ENCODE results near the gene FGD4. TPM values are rescaled to one million over a fixed set of nuclear protein-coding genes. Genes with fewer than 3 reads are reported as not detected.
"Not testable (repeated sequence)": the region's sequence is repeated elsewhere in the genome, so short reads cannot be mapped to it uniquely, and the experiment has no call there.

FGD4 gene
- total and polyA plus RNA-seq, 2 donors (not counting 3 experiments of a cell fraction or from before 2014, with no cell fraction given), result 6.6 to 44.7 TPM

DNA sequence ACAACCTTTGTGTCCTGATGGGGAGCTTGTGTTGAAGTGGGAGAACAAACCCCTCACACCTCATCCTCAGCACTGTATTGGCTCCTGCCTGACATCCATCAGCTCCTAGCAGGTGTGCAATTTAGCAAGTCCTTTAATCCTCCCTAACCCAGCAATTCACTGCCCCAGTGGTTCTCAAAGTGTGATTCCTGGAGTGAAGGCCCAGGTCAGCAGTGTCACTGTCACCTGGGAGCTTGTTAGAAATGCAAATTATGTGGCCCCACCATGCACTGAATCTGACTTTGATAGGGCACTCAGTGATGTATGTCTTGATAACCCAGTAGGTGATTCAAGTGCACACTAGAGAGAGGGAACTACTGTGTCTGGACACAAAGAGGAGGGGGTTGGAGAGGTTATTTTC is 133.6 kb downstream of the FGD4 start:
- Histone ChIP-seq H3K79me2 (ENCODE audit: control insufficient read depth, insufficient read depth, low read length) (peaks cover 22% of the 10 kb centered on the region), H3K9me3 (replicated peaks; ENCODE audit: control insufficient read depth, insufficient read depth, low read length) (no peaks in the 10 kb centered on the region), H3K4me2 (ENCODE audit: insufficient read depth, low read length) (no peak overlapping the region), H3K36me3 (ENCODE audit: control insufficient read depth in 2 of 2, extremely low read depth in 1 of 2, insufficient read depth in 2 of 2, low read length in 2 of 2) (no peaks in the 10 kb centered on the region), H3K27ac (ENCODE audit: insufficient read depth, low read depth, low read length) (peak overlapping the region; percentile 67), H3K9ac (replicated peaks; ENCODE audit: extremely low read depth, insufficient read depth, low read length) (no peak overlapping the region), H3K4me1 (ENCODE audit: control insufficient read depth, extremely low read depth, insufficient read depth, low read length) (peaks cover 29% of the 10 kb centered on the region), H3K27me3 (ENCODE audit: control insufficient read depth in 2 of 2, insufficient read depth in 2 of 2, low read length in 2 of 2) (no peaks in the 10 kb centered on the region), H3K4me3 (replicated peaks in 1 of 3; ENCODE audit: insufficient read depth in 1 of 3, low read depth in 1 of 3, low read length in 3 of 3) (no peak overlapping the region), H3K9me1 (replicated peaks; ENCODE audit: control insufficient read depth, extremely low read depth, insufficient read depth, low read length) (no peaks in the 10 kb centered on the region), H4K20me1 (replicated peaks; ENCODE audit: control insufficient read depth, extremely low read depth, insufficient read depth, low read length) (peaks cover 2% of the 10 kb centered on the region), H2AFZ (ENCODE audit: low read depth, low read length) (no peak overlapping the region)
- CTCF ChIA-PET, result interaction anchor here (0.7 to 1.3 kb wide), 5 partner anchors 11 to 139 kb away, joined by 3 to 4 read pairs (median 3); no protein-coding TSS in a partner anchor
- DNase-seq (ENCODE audit: low read depth, low spot score) (no peak), FAIRE-seq (no peak)
- no TSS peak for BruUV-seq (replicated peaks)
- intact Hi-C loops (cut with micrococcal nuclease), result no loop called here
- no peak for TF ChIP-seq GATA2 (IDR thresholded peaks at IDR 0.05; ENCODE audit: insufficient read depth, insufficient read length, low read depth, low read length)
- no peak for TF ChIP-seq FOS (IDR thresholded peaks at IDR 0.05; ENCODE audit: borderline replicate concordance, insufficient read depth, low read length)
- TF ChIP-seq POLR2A (IDR thresholded peaks at IDR 0.05; ENCODE audit: low read depth, low read length), result no peak
- TF ChIP-seq, protein P1, sequence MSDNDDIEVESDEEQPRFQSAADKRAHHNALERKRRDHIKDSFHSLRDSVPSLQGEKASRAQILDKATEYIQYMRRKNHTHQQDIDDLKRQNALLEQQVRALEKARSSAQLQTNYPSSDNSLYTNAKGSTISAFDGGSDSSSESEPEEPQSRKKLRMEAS (IDR thresholded peaks at IDR 0.05; ENCODE audit: insufficient read depth, insufficient read length), result no peak
- TF ChIP-seq, protein P2, sequence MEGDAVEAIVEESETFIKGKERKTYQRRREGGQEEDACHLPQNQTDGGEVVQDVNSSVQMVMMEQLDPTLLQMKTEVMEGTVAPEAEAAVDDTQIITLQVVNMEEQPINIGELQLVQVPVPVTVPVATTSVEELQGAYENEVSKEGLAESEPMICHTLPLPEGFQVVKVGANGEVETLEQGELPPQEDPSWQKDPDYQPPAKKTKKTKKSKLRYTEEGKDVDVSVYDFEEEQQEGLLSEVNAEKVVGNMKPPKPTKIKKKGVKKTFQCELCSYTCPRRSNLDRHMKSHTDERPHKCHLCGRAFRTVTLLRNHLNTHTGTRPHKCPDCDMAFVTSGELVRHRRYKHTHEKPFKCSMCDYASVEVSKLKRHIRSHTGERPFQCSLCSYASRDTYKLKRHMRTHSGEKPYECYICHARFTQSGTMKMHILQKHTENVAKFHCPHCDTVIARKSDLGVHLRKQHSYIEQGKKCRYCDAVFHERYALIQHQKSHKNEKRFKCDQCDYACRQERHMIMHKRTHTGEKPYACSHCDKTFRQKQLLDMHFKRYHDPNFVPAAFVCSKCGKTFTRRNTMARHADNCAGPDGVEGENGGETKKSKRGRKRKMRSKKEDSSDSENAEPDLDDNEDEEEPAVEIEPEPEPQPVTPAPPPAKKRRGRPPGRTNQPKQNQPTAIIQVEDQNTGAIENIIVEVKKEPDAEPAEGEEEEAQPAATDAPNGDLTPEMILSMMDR (IDR thresholded peaks at IDR 0.05; ENCODE audit: extremely low read depth in 1 of 2, insufficient read depth in 1 of 2, low read depth in 1 of 2, low read length in 2 of 2), result no peak
- TF ChIP-seq JUN (IDR thresholded peaks at IDR 0.05; ENCODE audit: borderline replicate concordance, insufficient read depth, insufficient read length, low read depth), result no peak
- TF ChIP-seq EZH2 (IDR thresholded peaks at IDR 0.05; ENCODE audit: borderline replicate concordance, low read depth, low read length, severe bottlenecking), result no peak
- no peak for TF ChIP-seq POLR2AphosphoS5 (IDR thresholded peaks at IDR 0.05; ENCODE audit: insufficient read depth, low read depth, low read length)
- TF ChIP-seq MYC (IDR thresholded peaks at IDR 0.05; ENCODE audit: low read depth, low read length), result no peak
- POLR2A ChIA-PET, result no interaction called here
- dilution Hi-C loops (cut with MboI; ENCODE audit: extremely low pct_ligation_motif_present, low sequenced_read_pairs), result loop anchor here (10.0 kb wide), 1 partner anchor 48 kb away; no protein-coding TSS in a partner anchor

DNA sequence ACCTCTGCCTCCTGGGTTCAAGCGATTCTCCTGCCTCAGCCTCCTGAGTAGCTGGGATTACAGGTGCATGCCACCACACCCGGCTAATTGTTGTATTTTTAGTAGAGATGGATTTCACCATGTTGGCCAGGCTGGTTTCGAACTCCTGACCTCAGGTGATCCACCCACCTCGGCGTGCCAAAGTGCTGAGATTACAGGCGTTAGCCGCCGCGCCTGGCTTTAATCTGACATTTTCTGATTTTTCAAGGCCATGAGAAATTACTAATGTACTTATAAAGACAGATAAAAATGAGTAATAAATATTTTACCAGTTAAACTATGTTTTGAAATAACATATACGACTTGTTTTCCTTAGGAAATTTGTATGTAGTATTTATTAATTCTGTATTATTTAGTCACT is 134.1 kb downstream of the FGD4 start:
- DNase-seq (ENCODE audit: low read depth, low spot score); H3K27me3 ChIP-seq (ENCODE audit: control insufficient read depth in 2 of 2, insufficient read depth in 2 of 2, low read length in 2 of 2); FAIRE-seq; H3K9me3 ChIP-seq (replicated peaks; ENCODE audit: control insufficient read depth, insufficient read depth, low read length); H3K36me3 ChIP-seq (ENCODE audit: control insufficient read depth in 2 of 2, extremely low read depth in 1 of 2, insufficient read depth in 2 of 2, low read length in 2 of 2); intact Hi-C loops (cut with micrococcal nuclease); H2AFZ ChIP-seq (ENCODE audit: low read depth, low read length); H4K20me1 ChIP-seq (replicated peaks; ENCODE audit: control insufficient read depth, extremely low read depth, insufficient read depth, low read length); BruUV-seq (replicated peaks); H3K9me1 ChIP-seq (replicated peaks; ENCODE audit: control insufficient read depth, extremely low read depth, insufficient read depth, low read length); H3K9ac ChIP-seq (replicated peaks; ENCODE audit: extremely low read depth, insufficient read depth, low read length): not testable (repeated sequence)
- ChIA-PET CTCF (interaction anchor here (0.6 to 1.5 kb wide), 14 partner anchors 12 to 168 kb away, joined by 3 to 7 read pairs (median 3); no protein-coding TSS in a partner anchor), POLR2A (interaction anchor here (0.6 kb wide), 1 partner anchor 943 kb away, joined by 3 read pairs; the partner anchor contains the start of gene DENND5B)
- Histone ChIP-seq H3K4me1 (ENCODE audit: control insufficient read depth, extremely low read depth, insufficient read depth, low read length) (peaks cover 30% of the 10 kb centered on the region), H3K4me2 (ENCODE audit: insufficient read depth, low read length) (peak overlapping the region; percentile 96), H3K4me3 (replicated peaks in 1 of 3; ENCODE audit: insufficient read depth in 1 of 3, low read depth in 1 of 3, low read length in 3 of 3) (peak overlapping the region in 1 of 3 experiments; percentile 73), H3K27ac (ENCODE audit: insufficient read depth, low read depth, low read length) (peak overlapping the region; percentile 67), H3K79me2 (ENCODE audit: control insufficient read depth, insufficient read depth, low read length) (peaks cover 27% of the 10 kb centered on the region)
- dilution Hi-C loops (cut with MboI; ENCODE audit: extremely low pct_ligation_motif_present, low sequenced_read_pairs), result loop anchor here (10.0 kb wide), 1 partner anchor 49 kb away; no protein-coding TSS in a partner anchor

All from endothelial cell of umbilical vein (primary cell).